ENCODE measurements around the gene TEX14. TPM values are rescaled to one million over a fixed set of nuclear protein-coding genes. Genes with fewer than 3 reads are reported as not detected.

The TEX14 gene
- polyA plus RNA-seq, 3 donors: 0.25 TPM; not detected in 2

DNA sequence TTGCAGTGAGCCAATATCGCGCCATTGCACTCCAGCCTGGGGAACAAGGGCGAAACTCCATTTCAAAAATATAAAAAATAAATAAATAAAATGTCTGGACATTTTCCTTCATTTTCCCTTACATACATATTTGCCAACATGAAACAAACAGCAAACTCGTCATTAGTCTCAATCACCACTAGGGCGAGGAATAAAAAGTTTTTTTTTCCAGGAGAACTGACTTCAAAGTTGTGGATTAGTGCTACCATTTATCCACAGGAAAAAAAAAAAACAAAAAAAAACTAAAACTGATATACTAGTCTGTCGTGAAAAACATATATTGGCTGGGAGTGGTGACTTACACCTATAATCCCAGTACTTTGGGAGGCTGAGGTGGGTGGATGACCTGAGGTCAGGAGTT is 100.4 kb downstream of the TEX14 start:
- WGBS (ENCODE audit: insufficient coverage): no CpG with 5 or more reads among the region's 6 CpGs
- no peaks in the 10 kb centered on the region for H3K27me3 ChIP-seq (ENCODE audit: control insufficient read depth in 2 of 2, insufficient read depth in 2 of 2, low read length in 2 of 2)
- no peak overlapping the region for H3K27ac Mint-ChIP-seq
- H3K36me3 Mint-ChIP-seq: no peaks in the 10 kb centered on the region
- H2AFZ ChIP-seq (ENCODE audit: insufficient read depth, low read depth, low read length, poor library complexity, severe bottlenecking): no peak overlapping the region
- no peak overlapping the region for H3K4me2 ChIP-seq (replicated peaks; ENCODE audit: extremely low read depth, low read length, poor library complexity, severe bottlenecking)
- H3K79me2 ChIP-seq (ENCODE audit: insufficient read depth, low read length): no peaks in the 10 kb centered on the region
- no peak for DNase-seq
- H3K4me1 ChIP-seq (ENCODE audit: control insufficient read depth in 1 of 2, insufficient read depth in 2 of 2, low read length in 2 of 2): no peaks in the 10 kb centered on the region
- TF ChIP-seq CTCF (IDR thresholded peaks at IDR 0.05): no peak
- intact Hi-C loops (cut with micrococcal nuclease): no loop called here
- H3K4me1 Mint-ChIP-seq: no peaks in the 10 kb centered on the region
- no peaks in the 10 kb centered on the region for H3K9me3 ChIP-seq (replicated peaks in 1 of 2; ENCODE audit: control insufficient read depth in 1 of 2, insufficient read depth in 1 of 2, low read length in 2 of 2)
- H3K9ac ChIP-seq (ENCODE audit: insufficient read depth, low read length, poor library complexity, severe bottlenecking): no peak overlapping the region
- H3K36me3 ChIP-seq (replicated peaks in 1 of 2; ENCODE audit: control insufficient read depth in 1 of 2, insufficient read depth in 2 of 2, low read length in 2 of 2): no peaks in the 10 kb centered on the region
- no peak overlapping the region for H3K4me3 Mint-ChIP-seq
- no peak overlapping the region for H3K4me3 ChIP-seq (replicated peaks in 1 of 3; ENCODE audit: low read depth in 2 of 3, low read length in 3 of 3)
- peaks cover 0 to 3% (median 2%) of the 10 kb centered on the region in 3 donors for H3K27me3 Mint-ChIP-seq (ENCODE audit: low read depth in 3 of 3)
- H4K20me1 ChIP-seq (ENCODE audit: insufficient read depth, low read length): no peaks in the 10 kb centered on the region
- H3K9me3 Mint-ChIP-seq: peaks cover 0 to 3% (median 0%) of the 10 kb centered on the region in 7 donors
- H3K27ac ChIP-seq (ENCODE audit: low read depth in 1 of 2, low read length in 2 of 2): no peak overlapping the region

GRCh38 chr17:58590377-58590776 is 101.5 kb downstream of the TEX14 start:
- Histone ChIP-seq H3K36me3 (replicated peaks in 1 of 2; ENCODE audit: control insufficient read depth in 1 of 2, insufficient read depth in 2 of 2, low read length in 2 of 2) (no peaks in the 10 kb centered on the region), H3K9me3 (replicated peaks in 1 of 2; ENCODE audit: control insufficient read depth in 1 of 2, insufficient read depth in 1 of 2, low read length in 2 of 2) (no peaks in the 10 kb centered on the region), H3K9ac (ENCODE audit: insufficient read depth, low read length, poor library complexity, severe bottlenecking) (no peak overlapping the region), H3K27me3 (ENCODE audit: control insufficient read depth in 2 of 2, insufficient read depth in 2 of 2, low read length in 2 of 2) (no peaks in the 10 kb centered on the region), H2AFZ (ENCODE audit: insufficient read depth, low read depth, low read length, poor library complexity, severe bottlenecking) (no peak overlapping the region), H3K4me3 (replicated peaks in 1 of 3; ENCODE audit: low read depth in 2 of 3, low read length in 3 of 3) (no peak overlapping the region), H3K27ac (ENCODE audit: low read depth in 1 of 2, low read length in 2 of 2) (no peak overlapping the region), H3K4me2 (replicated peaks; ENCODE audit: extremely low read depth, low read length, poor library complexity, severe bottlenecking) (no peak overlapping the region), H3K79me2 (ENCODE audit: insufficient read depth, low read length) (no peaks in the 10 kb centered on the region), H4K20me1 (ENCODE audit: insufficient read depth, low read length) (no peaks in the 10 kb centered on the region), H3K4me1 (ENCODE audit: control insufficient read depth in 1 of 2, insufficient read depth in 2 of 2, low read length in 2 of 2) (no peaks in the 10 kb centered on the region)
- Mint-ChIP-seq H3K4me3 (no peak overlapping the region), H3K27me3 (ENCODE audit: low read depth in 3 of 3) (peaks cover 2 to 4% (median 4%) of the 10 kb centered on the region in 3 donors), H3K9me3 (peaks cover 0 to 3% (median 0%) of the 10 kb centered on the region in 7 donors), H3K36me3 (no peaks in the 10 kb centered on the region), H3K27ac (no peak overlapping the region), H3K4me1 (no peaks in the 10 kb centered on the region)
- TF ChIP-seq CTCF (IDR thresholded peaks at IDR 0.05): no peak
- WGBS (ENCODE audit: insufficient coverage): no CpG with 5 or more reads among the region's 2 CpGs
- intact Hi-C loops (cut with micrococcal nuclease): no loop called here
- DNase-seq: no peak
